ENCODE measurements around the gene GRAMD4.

GRAMD4 gene

DNA sequence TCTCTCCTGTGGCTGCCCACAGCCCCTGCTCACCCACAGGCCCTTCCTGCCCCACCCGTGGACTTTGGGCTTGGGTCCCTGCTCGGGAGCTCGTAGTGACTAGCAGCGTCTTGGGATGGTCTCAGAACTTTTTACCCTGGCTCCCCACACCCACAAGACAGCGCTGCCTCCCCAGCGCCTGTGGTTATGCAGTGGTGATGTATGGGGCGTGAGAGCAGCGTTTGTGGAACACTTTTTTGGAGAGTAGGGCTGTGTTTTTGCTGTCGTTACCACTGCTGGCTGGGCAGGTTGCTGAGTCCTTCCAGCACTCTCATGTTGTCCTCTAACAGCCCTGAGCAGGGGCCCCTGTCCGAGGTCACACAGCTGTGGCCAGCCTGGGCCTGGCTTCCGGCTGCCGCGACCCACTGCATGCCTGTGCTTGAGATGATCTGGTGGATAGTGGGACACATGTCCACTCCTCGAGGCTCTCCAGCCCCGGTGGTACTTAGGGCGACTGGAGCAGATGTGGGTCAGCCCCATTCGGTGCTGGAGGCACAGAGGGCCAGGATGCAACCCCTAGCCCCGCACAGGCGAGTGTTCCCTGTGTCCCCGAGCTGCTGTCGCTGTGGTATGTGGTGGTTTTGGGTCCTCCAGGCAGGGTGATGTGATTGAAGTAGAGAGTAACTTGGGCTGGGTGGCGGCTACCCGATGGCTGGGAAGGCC, 7.1 kb upstream of the GRAMD4 start:
- H3K27me3 ChIP-seq (replicated peaks in 2 of 5; ENCODE audit: control insufficient read depth in 4 of 5, insufficient read depth in 5 of 5, low read length in 4 of 5), result no peaks in the 10 kb centered on the region
- peak overlapping the region in 1 of 2 experiments; percentile 40 for H3K27ac ChIP-seq (ENCODE audit: insufficient read depth in 1 of 2, low read depth in 1 of 2, low read length in 2 of 2, poor library complexity in 1 of 2, severe bottlenecking in 2 of 2)
- ChIA-PET CTCF (interaction anchor here (0.8 to 2.4 kb wide), 5 partner anchors 10 to 69 kb away, joined by 3 to 8 read pairs (median 4); no protein-coding TSS in a partner anchor), POLR2A (no interaction called here)
- H3K4me3 ChIP-seq (ENCODE audit: control insufficient read depth in 1 of 7, extremely low read depth in 1 of 7, insufficient read depth in 4 of 7, low read depth in 2 of 7, low read length in 6 of 7), result peak overlapping the region in 5 of 7 experiments; percentile 4 to 55 (median 39)
- 31% methylated on average over 10 of the region's 23 CpGs for WGBS (ENCODE audit: insufficient coverage)
- peaks cover 2 to 66% (median 47%) of the 10 kb centered on the region in 4 experiments for H3K4me1 ChIP-seq (ENCODE audit: control extremely low read depth in 1 of 4, control insufficient read depth in 4 of 4, insufficient read depth in 4 of 4, low read length in 3 of 4)
- peak; percentile 28 to 79 (median 71) for DNase-seq
- peaks cover 0 to 3% (median 0%) of the 10 kb centered on the region in 4 experiments for H3K36me3 ChIP-seq (ENCODE audit: control insufficient read depth in 4 of 4, insufficient read depth in 4 of 4, low read length in 3 of 4)
- H3K9me3 ChIP-seq (ENCODE audit: control extremely low read depth in 1 of 5, control insufficient read depth in 4 of 5, insufficient read depth in 2 of 5, low read depth in 1 of 5, low read length in 4 of 5), result no peaks in the 10 kb centered on the region

DNA sequence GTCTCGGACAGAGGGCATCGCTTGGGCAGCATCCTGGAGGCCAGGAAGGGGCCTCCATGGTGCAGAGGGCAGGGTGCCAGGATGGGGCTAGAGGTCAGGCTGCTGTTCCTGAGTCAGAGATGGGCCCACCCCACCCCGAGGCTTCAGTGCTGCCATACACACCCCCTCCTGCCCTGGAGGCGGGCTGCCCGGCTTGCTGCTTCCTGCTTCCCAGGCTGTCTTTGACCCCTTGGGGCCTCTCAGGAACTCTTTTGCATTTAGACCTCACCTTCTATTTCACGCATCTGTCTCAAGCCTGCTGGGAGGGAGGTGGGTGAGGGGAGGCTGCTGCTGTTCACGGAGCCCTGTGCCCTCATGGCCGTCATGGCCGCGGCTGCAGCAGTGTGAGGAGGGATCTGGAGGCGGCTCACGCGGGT, 6.6 kb upstream of the GRAMD4 start:
- Histone ChIP-seq H3K4me1 (ENCODE audit: control extremely low read depth in 1 of 4, control insufficient read depth in 4 of 4, insufficient read depth in 4 of 4, low read length in 3 of 4) (peaks cover 2 to 68% (median 48%) of the 10 kb centered on the region in 4 experiments), H3K36me3 (ENCODE audit: control insufficient read depth in 4 of 4, insufficient read depth in 4 of 4, low read length in 3 of 4) (peaks cover 0 to 3% (median 0%) of the 10 kb centered on the region in 4 experiments), H3K9me3 (ENCODE audit: control extremely low read depth in 1 of 5, control insufficient read depth in 4 of 5, insufficient read depth in 2 of 5, low read depth in 1 of 5, low read length in 4 of 5) (no peaks in the 10 kb centered on the region), H3K27ac (ENCODE audit: insufficient read depth in 1 of 2, low read depth in 1 of 2, low read length in 2 of 2, poor library complexity in 1 of 2, severe bottlenecking in 2 of 2) (peak overlapping the region in 1 of 2 experiments; percentile 40), H3K4me3 (ENCODE audit: control insufficient read depth in 1 of 7, extremely low read depth in 1 of 7, insufficient read depth in 4 of 7, low read depth in 2 of 7, low read length in 6 of 7) (peak overlapping the region in 4 of 7 experiments; percentile 38 to 55 (median 42)), H3K27me3 (replicated peaks in 2 of 5; ENCODE audit: control insufficient read depth in 4 of 5, insufficient read depth in 5 of 5, low read length in 4 of 5) (no peaks in the 10 kb centered on the region)
- ChIA-PET POLR2A (no interaction called here), CTCF (interaction anchor here (1.2 to 2.4 kb wide), 3 partner anchors 9 to 69 kb away, joined by 4 to 8 read pairs (median 4); no protein-coding TSS in a partner anchor)
- peak in 1 of 3 donors; percentile 35 for DNase-seq
- WGBS (ENCODE audit: insufficient coverage), result 60% methylated on average over 2 of the region's 13 CpGs

DNA sequence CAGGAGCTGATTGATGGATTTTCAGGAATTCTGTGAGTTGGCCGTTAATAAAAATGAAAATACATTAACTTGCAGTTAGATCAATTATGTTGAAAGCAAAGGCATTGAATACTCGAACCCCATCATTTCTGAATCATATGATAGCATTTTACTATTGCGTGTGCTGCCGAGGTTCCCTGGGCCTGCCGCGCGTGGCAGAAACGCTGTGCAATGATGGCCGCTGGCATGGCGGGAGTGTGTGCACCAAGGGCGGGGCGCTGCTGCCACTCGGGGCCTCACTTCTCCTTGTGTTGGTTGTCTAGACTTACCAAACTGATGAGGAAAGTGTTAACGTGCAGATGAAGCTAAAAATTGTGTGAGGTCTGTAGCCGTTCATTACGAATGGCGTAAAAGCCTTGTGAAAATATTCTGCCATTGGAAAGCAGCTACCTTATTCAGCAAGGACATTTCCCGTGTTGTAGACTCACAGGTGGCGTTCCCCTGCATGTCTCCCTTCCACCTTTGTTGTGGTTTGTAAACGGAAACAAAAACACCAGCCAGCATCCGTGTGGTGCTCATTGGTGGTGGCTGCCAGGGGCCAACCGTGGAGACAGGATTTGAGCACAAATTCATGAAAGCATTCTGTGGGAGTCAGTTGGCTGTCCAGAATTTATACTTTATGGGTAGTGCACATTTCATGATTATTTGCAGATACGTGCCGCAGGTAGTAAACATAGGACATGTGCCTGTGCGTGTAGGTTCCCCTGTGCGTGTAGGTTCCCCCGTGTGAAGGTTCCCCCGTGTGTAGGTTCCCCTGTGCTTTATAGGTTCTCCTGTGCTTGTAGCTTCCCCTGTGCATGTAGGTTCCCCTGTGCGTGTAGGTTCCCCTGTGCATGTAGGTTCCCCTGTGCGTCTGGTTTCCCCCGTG, 5.9 kb upstream of the GRAMD4 start:
- Histone ChIP-seq H3K4me3 (ENCODE audit: control insufficient read depth in 1 of 7, extremely low read depth in 1 of 7, insufficient read depth in 4 of 7, low read depth in 2 of 7, low read length in 6 of 7) (peak overlapping the region in 5 of 7 experiments; percentile 12 to 55 (median 38)), H3K27ac (ENCODE audit: insufficient read depth in 1 of 2, low read depth in 1 of 2, low read length in 2 of 2, poor library complexity in 1 of 2, severe bottlenecking in 2 of 2) (no peak overlapping the region), H3K27me3 (replicated peaks in 2 of 5; ENCODE audit: control insufficient read depth in 4 of 5, insufficient read depth in 5 of 5, low read length in 4 of 5) (no peaks in the 10 kb centered on the region), H3K9me3 (ENCODE audit: control extremely low read depth in 1 of 5, control insufficient read depth in 4 of 5, insufficient read depth in 2 of 5, low read depth in 1 of 5, low read length in 4 of 5) (no peaks in the 10 kb centered on the region), H3K4me1 (ENCODE audit: control extremely low read depth in 1 of 4, control insufficient read depth in 4 of 4, insufficient read depth in 4 of 4, low read length in 3 of 4) (peaks cover 2 to 68% (median 53%) of the 10 kb centered on the region in 4 experiments), H3K36me3 (ENCODE audit: control insufficient read depth in 4 of 4, insufficient read depth in 4 of 4, low read length in 3 of 4) (peaks cover 0 to 3% (median 0%) of the 10 kb centered on the region in 4 experiments)
- ChIA-PET POLR2A (interaction anchor here (0.6 kb wide), 1 partner anchor 66 kb away, joined by 4 read pairs; no protein-coding TSS in a partner anchor), CTCF (interaction anchor here (1.7 to 2.4 kb wide), 2 partner anchors 8 to 50 kb away, joined by 4 to 8 read pairs; no protein-coding TSS in a partner anchor)
- peak; percentile 43 to 85 (median 76) for DNase-seq
- WGBS (ENCODE audit: insufficient coverage), result 31% methylated on average over 25 of the region's 31 CpGs

DNA sequence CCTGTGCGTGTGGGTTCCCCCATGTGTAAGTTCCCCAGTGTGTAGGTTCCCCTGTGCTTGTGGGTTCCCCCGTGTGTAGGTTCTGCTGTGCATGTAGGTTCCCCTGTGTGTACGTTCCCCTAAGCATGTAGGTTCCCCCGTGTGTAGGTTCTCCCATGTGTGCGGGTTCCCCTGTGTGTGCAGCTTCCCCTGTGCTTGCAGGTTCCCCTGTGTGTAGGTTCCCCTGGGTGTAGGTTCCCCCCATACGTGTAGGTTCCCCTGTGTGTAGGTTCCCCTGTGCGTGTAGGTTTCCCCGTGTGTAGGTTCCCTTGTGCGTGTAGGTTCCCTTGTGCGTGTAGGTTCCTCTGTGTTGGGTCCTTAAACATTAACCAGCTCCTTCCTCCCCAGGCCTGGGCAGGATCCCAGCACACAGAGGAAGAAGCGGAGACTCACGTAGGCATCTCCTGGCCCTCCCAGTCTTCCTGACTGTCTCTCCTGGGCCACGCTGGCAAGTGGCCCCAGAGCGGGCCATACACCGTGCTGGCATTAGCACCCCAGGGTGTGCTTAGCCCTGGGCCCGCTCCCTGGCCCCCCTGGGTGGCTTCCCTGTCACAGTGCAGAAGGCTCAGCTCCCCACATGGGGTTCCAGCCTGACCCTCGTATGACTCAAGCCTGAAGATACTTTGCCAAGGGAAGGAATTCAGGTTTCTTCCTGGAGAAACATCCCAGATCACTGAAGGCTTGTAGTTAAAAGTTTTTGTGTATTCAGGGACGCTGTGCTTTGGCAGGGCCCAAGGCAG, 2.8 kb upstream of the GRAMD4 start:
- no peak for DNase-seq

DNA sequence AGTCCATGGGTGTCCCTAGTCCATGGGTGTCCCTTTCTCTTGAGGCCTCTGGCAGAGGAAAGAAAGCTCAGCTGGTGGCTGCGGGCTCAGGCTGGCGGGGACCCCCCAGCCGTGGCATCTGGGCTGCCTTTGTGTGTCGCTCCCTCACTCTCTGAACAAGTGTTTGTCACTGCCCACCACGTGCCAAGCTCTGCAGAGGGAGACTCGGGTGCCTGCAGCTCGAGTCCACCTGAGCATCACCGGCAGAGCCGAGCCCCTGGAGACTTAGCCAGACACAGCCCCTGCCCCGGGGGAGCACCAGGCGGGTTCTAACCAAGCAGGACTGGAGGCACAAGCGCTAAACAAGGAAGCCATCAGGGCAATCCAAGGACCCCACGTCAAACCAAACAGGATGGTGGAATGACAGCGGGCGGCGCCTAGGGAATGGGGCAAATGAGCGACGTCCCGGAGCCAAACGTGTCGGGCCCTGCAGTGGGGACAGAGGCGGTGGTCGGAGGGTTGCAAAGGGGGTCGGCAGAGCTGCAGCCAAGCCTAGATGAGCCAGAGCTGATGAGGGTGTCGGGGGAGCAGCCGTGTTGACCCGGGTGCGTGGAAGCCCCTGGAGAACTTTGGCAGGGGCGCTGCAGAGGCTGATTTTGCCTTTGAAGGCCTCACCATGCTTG, 2.1 kb upstream of the GRAMD4 start:
- DNase-seq, result no peak
- Histone ChIP-seq H3K4me1 (ENCODE audit: control extremely low read depth in 1 of 4, control insufficient read depth in 4 of 4, insufficient read depth in 4 of 4, low read length in 3 of 4) (peaks cover 0 to 69% (median 45%) of the 10 kb centered on the region in 4 experiments), H3K36me3 (ENCODE audit: control insufficient read depth in 4 of 4, insufficient read depth in 4 of 4, low read length in 3 of 4) (peaks cover 0 to 3% (median 0%) of the 10 kb centered on the region in 4 experiments), H3K27me3 (replicated peaks in 2 of 5; ENCODE audit: control insufficient read depth in 4 of 5, insufficient read depth in 5 of 5, low read length in 4 of 5) (no peaks in the 10 kb centered on the region), H3K27ac (ENCODE audit: insufficient read depth in 1 of 2, low read depth in 1 of 2, low read length in 2 of 2, poor library complexity in 1 of 2, severe bottlenecking in 2 of 2) (no peak overlapping the region), H3K4me3 (ENCODE audit: control insufficient read depth in 1 of 7, extremely low read depth in 1 of 7, insufficient read depth in 4 of 7, low read depth in 2 of 7, low read length in 6 of 7) (no peak overlapping the region), H3K9me3 (ENCODE audit: control extremely low read depth in 1 of 5, control insufficient read depth in 4 of 5, insufficient read depth in 2 of 5, low read depth in 1 of 5, low read length in 4 of 5) (no peaks in the 10 kb centered on the region)
- WGBS (ENCODE audit: insufficient coverage), result 94% methylated on average over 26 of the region's 29 CpGs
- ChIA-PET POLR2A (no interaction called here), CTCF (no interaction called here)

More for the DNA sequence above, 2.8 kb upstream of the GRAMD4 start:
- H3K27me3 ChIP-seq (replicated peaks in 2 of 5; ENCODE audit: control insufficient read depth in 4 of 5, insufficient read depth in 5 of 5, low read length in 4 of 5), result no peaks in the 10 kb centered on the region
- H3K36me3 ChIP-seq (ENCODE audit: control insufficient read depth in 4 of 4, insufficient read depth in 4 of 4, low read length in 3 of 4), result peaks cover 0 to 3% (median 0%) of the 10 kb centered on the region in 4 experiments
- 91% methylated on average over 17 of the region's 18 CpGs for WGBS (ENCODE audit: insufficient coverage)
- ChIA-PET CTCF (no interaction called here), POLR2A (no interaction called here)
- no peaks in the 10 kb centered on the region for H3K9me3 ChIP-seq (ENCODE audit: control extremely low read depth in 1 of 5, control insufficient read depth in 4 of 5, insufficient read depth in 2 of 5, low read depth in 1 of 5, low read length in 4 of 5)
- no peak overlapping the region for H3K27ac ChIP-seq (ENCODE audit: insufficient read depth in 1 of 2, low read depth in 1 of 2, low read length in 2 of 2, poor library complexity in 1 of 2, severe bottlenecking in 2 of 2)
- no peak overlapping the region for H3K4me3 ChIP-seq (ENCODE audit: control insufficient read depth in 1 of 7, extremely low read depth in 1 of 7, insufficient read depth in 4 of 7, low read depth in 2 of 7, low read length in 6 of 7)
- peaks cover 0 to 72% (median 52%) of the 10 kb centered on the region in 4 experiments for H3K4me1 ChIP-seq (ENCODE audit: control extremely low read depth in 1 of 4, control insufficient read depth in 4 of 4, insufficient read depth in 4 of 4, low read length in 3 of 4)

DNA sequence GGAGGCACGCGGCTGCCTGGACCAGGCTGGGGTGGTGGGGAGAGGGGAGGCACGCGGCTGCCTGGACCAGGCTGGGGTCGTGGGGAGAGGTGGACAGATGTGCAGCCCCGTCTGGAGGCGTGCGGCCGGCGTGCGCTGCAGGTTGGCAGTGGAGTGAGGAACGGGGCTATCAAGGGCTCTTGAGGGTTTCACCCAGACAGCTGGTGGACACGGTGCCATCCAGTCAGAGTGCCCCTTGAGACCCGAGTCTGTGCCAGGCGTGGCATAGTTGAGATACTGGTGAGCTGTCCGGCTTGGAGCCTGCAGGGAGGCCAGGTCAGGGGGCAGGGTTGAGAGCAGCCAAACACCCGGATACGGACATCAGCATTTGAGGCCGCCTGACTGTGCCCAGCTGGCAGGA, 1.5 kb upstream of the GRAMD4 start:
- H3K4me3 ChIP-seq (ENCODE audit: control insufficient read depth in 1 of 7, extremely low read depth in 1 of 7, insufficient read depth in 4 of 7, low read depth in 2 of 7, low read length in 6 of 7), result no peak overlapping the region
- H3K9me3 ChIP-seq (ENCODE audit: control extremely low read depth in 1 of 5, control insufficient read depth in 4 of 5, insufficient read depth in 2 of 5, low read depth in 1 of 5, low read length in 4 of 5), result no peaks in the 10 kb centered on the region
- POLR2A ChIA-PET, result no interaction called here
- CTCF ChIA-PET, result no interaction called here
- 98% methylated on average over 17 of the region's 19 CpGs for WGBS (ENCODE audit: insufficient coverage)
- peaks cover 0 to 69% (median 40%) of the 10 kb centered on the region in 4 experiments for H3K4me1 ChIP-seq (ENCODE audit: control extremely low read depth in 1 of 4, control insufficient read depth in 4 of 4, insufficient read depth in 4 of 4, low read length in 3 of 4)
- DNase-seq, result no peak
- peaks cover 0 to 3% (median 0%) of the 10 kb centered on the region in 4 experiments for H3K36me3 ChIP-seq (ENCODE audit: control insufficient read depth in 4 of 4, insufficient read depth in 4 of 4, low read length in 3 of 4)
- no peaks in the 10 kb centered on the region for H3K27me3 ChIP-seq (replicated peaks in 2 of 5; ENCODE audit: control insufficient read depth in 4 of 5, insufficient read depth in 5 of 5, low read length in 4 of 5)
- H3K27ac ChIP-seq (ENCODE audit: insufficient read depth in 1 of 2, low read depth in 1 of 2, low read length in 2 of 2, poor library complexity in 1 of 2, severe bottlenecking in 2 of 2), result no peak overlapping the region
